Large intestine (tissue), 3 donors: ENCODE measurements around the gene NEB. TPM values are rescaled to one million over a fixed set of nuclear protein-coding genes. Genes with fewer than 3 reads are reported as not detected.
"Not testable (repeated sequence)": the region's sequence is repeated elsewhere in the genome, so short reads cannot be mapped to it uniquely, and the experiment has no call there.

ENCODE experiments used
- DNase-seq, 2 donors: peaks; one replicate each; pipeline versions ENCODE4 v3.0.0 to v3.0.0-alpha.2; 2013
- H3K27ac ChIP-seq: one replicate; pipeline ENCODE4 v1.5.1; 2013; ENCODE audit warnings: low read length
- H3K27me3 ChIP-seq: 2 replicates; pipeline ENCODE4 v1.6.1; 2013; ENCODE audit warnings: low read length; ENCODE audit not compliant: control insufficient read depth, insufficient read depth
- H3K36me3 ChIP-seq: 2 replicates; pipeline ENCODE4 v1.6.1; 2013; ENCODE audit warnings: low read length; ENCODE audit not compliant: control insufficient read depth, insufficient read depth
- H3K4me1 ChIP-seq: one replicate; pipeline ENCODE4 v1.6.1; 2013; ENCODE audit warnings: low read length; ENCODE audit not compliant: control insufficient read depth, insufficient read depth
- H3K4me3 ChIP-seq: one replicate; pipeline ENCODE4 v1.5.1; 2013; ENCODE audit warnings: low read length
- H3K9me3 ChIP-seq: one replicate; pipeline ENCODE4 v1.6.1; 2013; ENCODE audit warnings: mild to moderate bottlenecking, low read depth, low read length, moderate library complexity; ENCODE audit not compliant: control insufficient read depth
- WGBS: methylation state at CpG from one replicate; pipeline ENCODE4 v1.1.5; 2013; ENCODE audit warnings: low lambda C conversion rate; ENCODE audit not compliant: insufficient coverage; 5-methylcytosine and 5-hydroxymethylcytosine counted together
- polyA plus RNA-seq: library from polyadenylated mRNA; unstranded; fragments of 120-200 nt; gene quantifications from one replicate; pipeline ENCODE4 v1.2.1, GENCODE V29; 2013

Gene NEB
- polyA plus RNA-seq, 1 donor = 18.5 TPM

DNA sequence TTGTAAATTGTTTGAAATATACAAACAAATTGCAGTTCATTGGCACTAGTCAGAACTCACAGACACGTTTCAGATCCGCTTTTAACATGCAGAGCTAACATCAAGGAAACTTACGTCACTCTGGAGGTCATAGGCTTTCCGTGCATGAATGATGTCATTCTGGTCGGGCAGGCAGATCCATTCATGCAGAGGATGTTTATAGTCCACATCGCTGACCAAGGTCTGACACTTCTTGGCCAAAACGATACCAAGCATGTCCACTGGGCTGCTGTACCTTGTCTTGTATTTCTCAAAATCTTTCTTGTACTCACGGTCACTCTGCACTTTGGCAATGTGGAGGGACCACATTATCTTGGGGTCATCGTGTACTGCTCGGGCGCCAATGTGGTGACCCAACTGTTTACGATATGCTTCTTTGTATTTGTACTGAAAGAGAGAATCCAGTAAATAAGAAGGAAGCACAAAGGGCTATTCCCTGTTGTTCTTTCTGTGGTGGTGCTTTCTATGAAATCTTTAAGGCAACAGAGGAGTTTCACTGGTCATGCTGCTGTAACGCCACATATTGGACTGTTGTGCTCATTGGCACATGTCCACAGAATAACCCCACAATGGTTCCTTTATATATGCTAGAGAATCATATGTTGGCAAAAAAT lies 114.8 kb downstream of the NEB start:
- no CpG with 5 or more reads among the region's 13 CpGs for WGBS
- DNase-seq = peak in 1 of 2 donors; percentile 9
- Histone ChIP-seq H3K36me3 (no peaks in the 10 kb centered on the region), H3K4me1 (no peaks in the 10 kb centered on the region), H3K27ac (no peak overlapping the region), H3K9me3 (no peaks in the 10 kb centered on the region), H3K4me3 (no peak overlapping the region), H3K27me3 (no peaks in the 10 kb centered on the region)

GRCh38 chr2:151616760-151617339 lies 117.4 kb downstream of the NEB start:
- no peaks in the 10 kb centered on the region for H3K27me3 ChIP-seq
- H3K9me3 ChIP-seq = no peaks in the 10 kb centered on the region
- H3K4me1 ChIP-seq = no peaks in the 10 kb centered on the region
- WGBS = no CpG with 5 or more reads among the region's 2 CpGs
- no peak overlapping the region for H3K27ac ChIP-seq
- no peak for DNase-seq
- no peaks in the 10 kb centered on the region for H3K36me3 ChIP-seq
- no peak overlapping the region for H3K4me3 ChIP-seq

DNA sequence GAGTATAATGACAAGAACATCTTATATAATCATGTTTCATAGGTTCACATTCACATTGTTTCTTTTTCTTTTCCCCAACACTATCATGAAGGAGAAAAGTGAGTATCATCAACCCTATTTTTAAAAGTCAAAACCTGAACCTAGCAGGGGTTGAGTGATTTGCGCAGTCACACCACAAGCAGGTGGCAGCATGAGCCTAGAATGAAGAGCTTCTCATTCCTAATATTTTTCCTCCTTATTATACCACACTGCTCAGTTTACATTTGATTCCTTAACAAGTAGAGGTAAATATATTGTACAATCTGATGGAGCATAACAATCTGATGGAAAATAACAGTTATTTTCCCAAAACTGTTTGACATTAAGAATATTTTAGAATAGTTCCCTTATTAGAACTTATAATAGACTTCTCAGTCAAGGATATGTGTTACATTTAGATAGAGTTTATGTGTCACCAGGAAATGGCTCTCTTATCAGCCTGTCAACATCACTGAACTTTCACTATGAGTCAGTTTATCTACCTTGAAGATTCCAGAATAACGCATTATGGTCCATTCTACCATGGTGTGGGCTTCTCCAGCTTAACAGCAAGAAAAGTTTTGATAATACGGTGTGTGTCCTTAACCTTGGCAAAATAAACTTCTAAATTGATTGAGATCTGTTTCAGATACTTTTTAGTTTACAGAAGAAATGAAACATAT lies 119.5 kb downstream of the NEB start:
- Histone ChIP-seq H3K36me3 (no peaks in the 10 kb centered on the region), H3K27ac (no peak overlapping the region), H3K4me3 (no peak overlapping the region), H3K4me1 (no peaks in the 10 kb centered on the region), H3K9me3 (no peaks in the 10 kb centered on the region), H3K27me3 (no peaks in the 10 kb centered on the region)
- WGBS = 80% methylated on average over 1 of the region's 3 CpGs
- no peak for DNase-seq

DNA sequence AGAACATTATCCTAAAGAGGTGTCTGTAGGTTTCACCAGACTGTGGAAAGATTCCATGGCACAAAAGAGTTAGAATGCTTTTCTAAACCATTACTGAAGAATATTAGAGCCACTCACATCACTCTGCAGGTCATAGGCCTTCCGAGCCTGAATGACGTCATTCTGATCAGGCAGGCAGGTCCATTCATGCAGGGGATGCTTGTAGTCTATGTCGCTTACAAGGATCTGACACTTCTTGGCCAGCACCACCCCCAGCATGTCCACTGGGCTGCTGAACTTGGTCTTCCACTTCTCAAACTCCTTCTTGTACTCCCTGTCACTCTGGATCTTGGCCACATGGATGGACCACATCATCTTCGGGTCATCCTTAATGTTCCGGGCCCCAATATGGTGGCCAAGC lies 120.1 kb downstream of the NEB start:
- no CpG with 5 or more reads among the region's 5 CpGs for WGBS
- H3K27me3 ChIP-seq = no peaks in the 10 kb centered on the region
- DNase-seq = no peak
- no peaks in the 10 kb centered on the region for H3K9me3 ChIP-seq
- no peak overlapping the region for H3K4me3 ChIP-seq
- no peaks in the 10 kb centered on the region for H3K4me1 ChIP-seq
- H3K36me3 ChIP-seq = no peaks in the 10 kb centered on the region
- no peak overlapping the region for H3K27ac ChIP-seq

- no peak overlapping the region for H3K4me3 ChIP-seq
- H3K27me3 ChIP-seq = no peaks in the 10 kb centered on the region
- no peak for DNase-seq
- no peak overlapping the region for H3K27ac ChIP-seq
- no peaks in the 10 kb centered on the region for H3K4me1 ChIP-seq
- no peaks in the 10 kb centered on the region for H3K36me3 ChIP-seq
- H3K9me3 ChIP-seq = no peaks in the 10 kb centered on the region
- WGBS = no CpG with 5 or more reads among the region's 1 CpG
Measured at GRCh38 chr2:151611351-151611750, 122.9 kb downstream of the NEB start.

DNA sequence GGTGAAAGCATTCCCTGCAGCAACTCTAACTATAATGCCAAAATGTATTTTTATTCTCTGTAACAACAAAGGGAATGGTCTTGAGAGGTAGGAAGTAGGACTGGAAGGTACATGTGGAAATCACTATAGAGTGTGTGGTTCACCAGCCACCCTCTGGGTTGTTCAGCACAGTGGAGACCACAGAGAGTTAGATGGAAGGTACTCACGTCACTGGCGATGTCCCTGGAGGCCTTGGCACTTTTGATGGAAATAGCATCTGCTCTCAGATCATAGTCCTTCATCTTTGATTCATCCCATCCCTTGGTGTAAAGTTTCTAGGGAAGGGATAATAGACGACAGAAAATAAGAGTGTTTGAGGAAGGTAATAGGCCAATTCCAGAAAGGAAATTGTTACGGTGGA lies 124.0 kb downstream of the NEB start:
- H3K4me1 ChIP-seq = no peaks in the 10 kb centered on the region
- H3K36me3 ChIP-seq = no peaks in the 10 kb centered on the region
- no CpG with 5 or more reads among the region's 4 CpGs for WGBS
- no peak overlapping the region for H3K27ac ChIP-seq
- no peaks in the 10 kb centered on the region for H3K27me3 ChIP-seq
- no peak overlapping the region for H3K4me3 ChIP-seq
- DNase-seq = no peak
- H3K9me3 ChIP-seq = no peaks in the 10 kb centered on the region

- DNase-seq = no peak
- no peak overlapping the region for H3K27ac ChIP-seq
- H3K9me3 ChIP-seq = no peaks in the 10 kb centered on the region
- no peaks in the 10 kb centered on the region for H3K36me3 ChIP-seq
- no peaks in the 10 kb centered on the region for H3K4me1 ChIP-seq
- 100% methylated on average over 1 of the region's 4 CpGs for WGBS
- no peak overlapping the region for H3K4me3 ChIP-seq
- no peaks in the 10 kb centered on the region for H3K27me3 ChIP-seq
Measured at GRCh38 chr2:151609705-151610104, 124.6 kb downstream of the NEB start.

DNA sequence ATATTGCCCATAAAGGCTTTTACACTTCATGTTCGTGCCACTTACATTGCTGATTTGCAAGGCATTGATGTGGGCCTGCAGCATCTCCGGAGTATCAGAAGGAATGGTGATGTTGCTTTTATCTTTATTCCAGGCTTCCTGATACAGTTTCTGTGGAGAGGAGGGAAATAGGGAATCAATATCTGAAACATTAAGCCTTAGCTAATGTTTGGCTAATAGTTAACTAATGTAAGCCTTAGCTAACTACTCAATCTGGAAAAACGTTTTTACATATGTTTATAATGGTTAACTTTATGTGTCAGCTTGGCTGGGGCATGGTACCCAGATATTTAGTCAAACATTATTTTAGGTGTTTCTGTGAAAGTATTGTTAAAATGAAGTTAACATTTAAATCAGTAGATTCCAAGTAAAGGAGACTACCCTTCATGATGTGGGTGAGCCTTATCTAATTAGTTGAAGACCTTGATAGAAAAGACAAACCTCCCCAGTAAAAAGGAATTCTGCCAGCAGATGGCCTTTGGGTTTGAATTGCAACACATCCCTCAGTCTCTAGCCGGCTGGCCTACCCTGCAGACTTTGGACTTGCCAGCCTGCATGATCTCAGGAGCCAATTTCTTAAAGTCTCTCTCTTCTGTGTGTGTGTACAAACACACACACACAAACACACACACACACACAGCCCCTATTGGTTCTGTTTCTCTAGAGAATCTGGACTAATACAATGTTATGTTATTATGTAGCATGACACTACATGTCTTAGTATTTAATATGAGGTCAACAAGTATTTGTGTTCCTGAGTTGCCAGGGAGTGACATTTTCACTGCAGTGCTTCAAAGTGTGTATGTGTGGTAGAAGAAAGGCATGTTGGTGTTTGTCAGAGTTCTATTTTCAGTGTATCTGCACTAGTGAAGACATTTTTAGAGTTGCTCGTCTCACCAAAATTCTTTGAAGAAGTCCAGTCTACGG lies 126.5 kb downstream of the NEB start:
- not testable (repeated sequence) for H3K27me3 ChIP-seq, DNase-seq, H3K9me3 ChIP-seq, H3K4me1 ChIP-seq, H3K4me3 ChIP-seq, H3K27ac ChIP-seq, H3K36me3 ChIP-seq
- WGBS = no CpG with 5 or more reads among the region's 6 CpGs

DNA sequence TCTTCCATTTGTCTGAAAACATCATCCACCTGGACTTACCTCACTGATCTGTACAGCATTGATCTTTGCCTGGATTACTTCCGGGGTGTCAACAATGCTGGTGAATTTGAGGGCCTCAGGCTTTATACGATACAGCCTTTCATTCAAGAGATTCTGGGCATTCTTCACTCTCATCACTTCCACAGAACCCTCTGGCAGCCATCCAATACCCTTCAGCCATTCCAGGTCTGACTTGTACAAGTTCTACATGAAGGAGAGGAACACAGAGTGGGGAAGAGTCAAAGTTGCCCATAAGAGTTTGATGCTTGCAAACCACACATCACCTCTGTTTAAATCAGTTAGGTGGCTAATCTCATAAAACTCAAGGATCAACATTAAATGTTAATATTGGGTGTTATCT lies 130.7 kb downstream of the NEB start:
- not testable (repeated sequence) for DNase-seq, H3K4me3 ChIP-seq, H3K9me3 ChIP-seq, H3K36me3 ChIP-seq, H3K27me3 ChIP-seq, H3K27ac ChIP-seq, H3K4me1 ChIP-seq
- no CpG with 5 or more reads among the region's 2 CpGs for WGBS

GRCh38 chr2:151602402-151602801 lies 131.9 kb downstream of the NEB start:
- H3K4me1 ChIP-seq, H3K36me3 ChIP-seq, H3K4me3 ChIP-seq, H3K9me3 ChIP-seq, DNase-seq, H3K27ac ChIP-seq, H3K27me3 ChIP-seq: not testable (repeated sequence)
- no CpG with 5 or more reads among the region's 5 CpGs for WGBS
